ENCODE data around the gene RPUSD1. TPM values are rescaled to one million over a fixed set of nuclear protein-coding genes. Genes with fewer than 3 reads are reported as not detected.

The RPUSD1 gene
- total RNA-seq, 1 experiment from 2014 or later = 48.6 TPM

DNA sequence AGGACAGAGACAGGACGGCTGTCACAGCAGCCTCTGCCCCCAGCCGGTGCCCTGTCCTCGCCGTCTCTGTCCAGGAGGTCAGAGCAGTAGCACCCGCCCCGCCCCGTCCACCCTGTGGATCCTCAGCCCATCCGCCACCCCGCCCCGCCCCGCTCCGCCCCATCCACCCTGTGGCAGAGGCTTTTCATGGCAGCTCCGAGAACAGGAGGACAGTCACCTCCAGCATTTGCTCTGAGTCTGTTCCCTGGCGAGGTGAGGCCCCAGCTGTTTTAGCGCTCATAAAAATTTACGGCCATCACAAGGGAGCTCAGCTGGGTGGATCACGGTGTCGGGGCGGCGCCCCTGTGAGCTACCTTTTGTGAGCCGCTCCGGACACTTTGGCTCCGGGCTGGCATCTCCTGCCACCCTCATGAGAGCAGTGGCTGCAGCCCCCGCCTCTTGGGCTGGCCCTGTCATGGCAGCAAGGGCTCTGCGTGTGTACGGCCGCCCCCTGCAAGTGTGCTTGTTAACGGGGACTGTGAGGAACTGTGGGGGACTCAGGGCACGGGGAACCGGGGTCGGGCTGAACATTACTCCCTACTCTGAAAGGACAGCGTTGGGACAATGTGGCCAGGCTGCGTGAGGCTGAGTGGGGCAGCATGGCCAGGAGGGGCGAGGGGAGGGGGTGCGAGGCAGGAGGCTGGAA lies 44.6 kb upstream of the RPUSD1 start:
- Histone ChIP-seq H2BK12ac (ENCODE audit: insufficient read length, low read depth, low read length) (no peak overlapping the region), H3K14ac (ENCODE audit: insufficient read depth, low read length) (no peak overlapping the region; the same call in 1 of the 2 replicates), H3K79me2 (ENCODE audit: insufficient read depth, low read length) (no peaks in the 10 kb centered on the region), H3K56ac (ENCODE audit: insufficient read length, low read depth, low read length) (no peak overlapping the region), H4K91ac (ENCODE audit: insufficient read length, low read depth, low read length) (no peak overlapping the region), H2BK5ac (ENCODE audit: insufficient read length, low read length) (no peak overlapping the region), H2AK5ac (ENCODE audit: insufficient read length, low read length) (no peak overlapping the region), H3K4me1 (ENCODE audit: insufficient read depth, low read length) (no peaks in the 10 kb centered on the region), H3K9ac (ENCODE audit: extremely low read depth, insufficient read length, low read length) (no peak overlapping the region), H3K23me2 (ENCODE audit: insufficient read length, low read depth, low read length, poor library complexity, severe bottlenecking) (no peaks in the 10 kb centered on the region), H3T11ph (ENCODE audit: low read length) (no peak overlapping the region), H3K18ac (ENCODE audit: insufficient read length, low read depth, low read length) (no peak overlapping the region), H2BK15ac (ENCODE audit: low read depth, low read length) (no peak overlapping the region), H4K20me1 (ENCODE audit: control insufficient read depth, insufficient read depth, insufficient read length) (no peaks in the 10 kb centered on the region), H3K27ac (ENCODE audit: insufficient read length, low read depth, low read length) (no peak overlapping the region), H2BK120ac (ENCODE audit: low read depth, low read length, poor library complexity, severe bottlenecking) (no peak overlapping the region), H2BK20ac (ENCODE audit: low read depth, low read length, poor library complexity, severe bottlenecking) (no peak overlapping the region), H3K27me3 (ENCODE audit: insufficient read depth, low read length) (no peaks in the 10 kb centered on the region), H3K4me2 (ENCODE audit: insufficient read depth, insufficient read length, low read length) (no peak overlapping the region), H4K5ac (ENCODE audit: insufficient read length, low read depth, low read length) (no peak overlapping the region), H3K23ac (ENCODE audit: insufficient read length, low read depth, low read length) (no peak overlapping the region), H3K79me1 (ENCODE audit: insufficient read depth, low read depth, low read length, poor library complexity, severe bottlenecking) (no peaks in the 10 kb centered on the region), H4K8ac (replicated peaks; ENCODE audit: insufficient read length, low read depth, low read length) (no peak overlapping the region), H2AFZ (ENCODE audit: low read length) (no peak overlapping the region), H3K9me3 (ENCODE audit: control insufficient read depth, low read depth, low read length) (no peaks in the 10 kb centered on the region), H3K4ac (ENCODE audit: low read depth, low read length) (no peak overlapping the region)
- Mint-ChIP-seq H3K4me3 (no peak overlapping the region), H3K36me3 (ENCODE audit: insufficient read depth in 1 of 3, low read depth in 3 of 3) (peaks cover 0 to 13% (median 4%) of the 10 kb centered on the region in 3 experiments; a peak in 5 of 7 replicates), H3K27ac (no peak overlapping the region), H3K4me1 (no peaks in the 10 kb centered on the region), H3K27me3 (ENCODE audit: low read depth) (peaks cover 27% of the 10 kb centered on the region), H3K9me3 (peaks cover 20 to 21% of the 10 kb centered on the region in 2 experiments)
- DNase-seq = no peak
- whole genome bisulfite sequencing (ENCODE audit: extremely low coverage, insufficient read length, low lambda C conversion rate) = no CpG with 5 or more reads among the region's 35 CpGs
- TF ChIP-seq, protein P1, sequence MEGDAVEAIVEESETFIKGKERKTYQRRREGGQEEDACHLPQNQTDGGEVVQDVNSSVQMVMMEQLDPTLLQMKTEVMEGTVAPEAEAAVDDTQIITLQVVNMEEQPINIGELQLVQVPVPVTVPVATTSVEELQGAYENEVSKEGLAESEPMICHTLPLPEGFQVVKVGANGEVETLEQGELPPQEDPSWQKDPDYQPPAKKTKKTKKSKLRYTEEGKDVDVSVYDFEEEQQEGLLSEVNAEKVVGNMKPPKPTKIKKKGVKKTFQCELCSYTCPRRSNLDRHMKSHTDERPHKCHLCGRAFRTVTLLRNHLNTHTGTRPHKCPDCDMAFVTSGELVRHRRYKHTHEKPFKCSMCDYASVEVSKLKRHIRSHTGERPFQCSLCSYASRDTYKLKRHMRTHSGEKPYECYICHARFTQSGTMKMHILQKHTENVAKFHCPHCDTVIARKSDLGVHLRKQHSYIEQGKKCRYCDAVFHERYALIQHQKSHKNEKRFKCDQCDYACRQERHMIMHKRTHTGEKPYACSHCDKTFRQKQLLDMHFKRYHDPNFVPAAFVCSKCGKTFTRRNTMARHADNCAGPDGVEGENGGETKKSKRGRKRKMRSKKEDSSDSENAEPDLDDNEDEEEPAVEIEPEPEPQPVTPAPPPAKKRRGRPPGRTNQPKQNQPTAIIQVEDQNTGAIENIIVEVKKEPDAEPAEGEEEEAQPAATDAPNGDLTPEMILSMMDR (conservative IDR thresholded peaks at IDR 0.05) = no peak

All from H9 (cell line).